Loucy (cell line): ENCODE data around the gene RILP.

Experiments
- H2AFZ ChIP-seq: fragments of 200-600 bp; sonication (generic); 2 replicates; pipeline ENCODE4 v1.6.0; 2016; ENCODE audit warnings: antibody characterized with exemption, mild to moderate bottlenecking, low read length, moderate library complexity
- H3F3A ChIP-seq: fragments of 200-600 bp; 2 replicates; pipeline ENCODE4 v1.6.0; 2016; ENCODE audit warnings: antibody characterized with exemption, low read depth, mild to moderate bottlenecking
- H3K27me3 ChIP-seq: fragments of 200-600 bp; sonication (generic); 2 replicates; pipeline ENCODE4 v1.6.1; 2014; ENCODE audit warnings: low read length, mild to moderate bottlenecking; ENCODE audit not compliant: insufficient read depth, poor library complexity, severe bottlenecking
- H3K36me3 ChIP-seq: fragments of 200-600 bp; sonication (generic); 2 replicates; pipeline ENCODE4 v1.6.1; 2016; ENCODE audit warnings: low read length; ENCODE audit not compliant: insufficient read depth
- H3K4me1 ChIP-seq: fragments of 200-600 bp; sonication (generic); 2 replicates; pipeline ENCODE4 v1.5.1; 2014; ENCODE audit warnings: low read length, mild to moderate bottlenecking; ENCODE audit not compliant: insufficient read depth, poor library complexity, severe bottlenecking
- H3K4me2 ChIP-seq: fragments of 200-600 bp; sonication (generic); 2 replicates; pipeline ENCODE4 v1.6.0; 2014; ENCODE audit warnings: antibody characterized with exemption, low read length, low read depth, mild to moderate bottlenecking; ENCODE audit not compliant: poor library complexity, severe bottlenecking
- H3K4me3 ChIP-seq: fragments of 200-600 bp; sonication (generic); 2 replicates; pipeline ENCODE4 v1.5.1; 2014; ENCODE audit warnings: low read length, mild to moderate bottlenecking, mixed read lengths; ENCODE audit not compliant: poor library complexity, severe bottlenecking
- H3K79me2 ChIP-seq: fragments of 200-600 bp; sonication (generic); 2 replicates; pipeline ENCODE4 v1.6.1; 2014; ENCODE audit warnings: low read length; ENCODE audit not compliant: insufficient read depth
- H3K9ac ChIP-seq: fragments of 200-600 bp; sonication (generic); 2 replicates; pipeline ENCODE4 v1.6.0; 2014; ENCODE audit warnings: mild to moderate bottlenecking, low read depth, low read length, moderate library complexity; ENCODE audit not compliant: poor library complexity, severe bottlenecking
- H3K9me2 ChIP-seq: fragments of 200-600 bp; sonication (generic); replicated peaks from 2 replicates; pipeline ENCODE4 v1.6.1; 2016; ENCODE audit warnings: low read depth, low read length, mixed read lengths
- H3K9me3 ChIP-seq: fragments of 200-600 bp; sonication (generic); 2 replicates; pipeline ENCODE4 v1.6.1; 2014; ENCODE audit warnings: mild to moderate bottlenecking, antibody characterized with exemption, low read length, low read depth; ENCODE audit not compliant: insufficient read depth
- H4K20me1 ChIP-seq: fragments of 200-600 bp; sonication (generic); 2 replicates; pipeline ENCODE4 v1.6.0; 2014; ENCODE audit warnings: antibody characterized with exemption, low read length, mild to moderate bottlenecking; ENCODE audit not compliant: insufficient read depth, poor library complexity, severe bottlenecking
- EZH2phosphoT487 ChIP-seq: fragments of 200-600 bp; IDR thresholded peaks from 2 replicates; pipeline ENCODE4 v1.6.1; 2018; ENCODE audit warnings: antibody characterized with exemption, mild to moderate bottlenecking, moderate library complexity, borderline replicate concordance
- TF ChIP-seq, protein P1 (sequence below): fragments of 200-600 bp; sonication (generic); conservative IDR thresholded peaks from 2 replicates; pipeline ENCODE4 v1.5.1; 2014; ENCODE audit warnings: mild to moderate bottlenecking, antibody characterized with exemption, low read length

Gene RILP

DNA sequence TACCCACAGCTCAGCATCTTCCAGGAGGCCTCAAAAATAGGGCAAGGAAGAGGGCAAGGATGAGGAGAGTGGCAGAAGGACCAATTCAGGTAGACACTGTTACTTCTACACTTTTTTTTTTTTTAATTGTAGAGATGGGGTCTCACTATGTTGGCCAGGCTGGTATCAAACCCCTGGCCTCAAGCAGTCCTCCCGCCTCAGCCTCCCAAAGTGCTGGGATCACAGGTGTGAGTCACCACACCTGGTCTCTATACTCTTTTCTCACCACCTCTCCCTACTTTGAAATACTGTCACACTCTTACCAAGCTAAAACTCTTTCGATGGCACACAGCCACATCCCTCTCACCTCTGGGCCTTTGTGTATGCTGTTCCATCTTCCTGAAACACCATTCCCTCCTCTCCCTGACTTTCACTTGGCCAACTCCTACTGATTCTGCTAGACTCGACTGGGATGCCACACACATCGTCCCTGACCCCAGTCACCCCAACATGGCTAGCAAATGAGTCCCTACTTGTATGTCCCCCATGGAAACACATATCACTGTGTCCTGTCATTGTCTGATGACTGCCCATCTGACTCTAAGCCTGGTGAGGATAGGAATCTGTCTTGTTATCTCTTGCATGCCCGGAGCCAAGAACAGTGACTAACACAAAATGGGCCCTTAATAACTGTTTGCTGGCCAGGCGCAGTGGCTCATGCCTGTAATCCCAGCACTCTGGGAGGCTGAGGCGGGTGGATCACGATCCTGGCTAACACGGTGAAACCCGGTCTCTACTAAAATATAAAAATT is 13.8 kb downstream of the RILP start:
- TF ChIP-seq, protein P1, sequence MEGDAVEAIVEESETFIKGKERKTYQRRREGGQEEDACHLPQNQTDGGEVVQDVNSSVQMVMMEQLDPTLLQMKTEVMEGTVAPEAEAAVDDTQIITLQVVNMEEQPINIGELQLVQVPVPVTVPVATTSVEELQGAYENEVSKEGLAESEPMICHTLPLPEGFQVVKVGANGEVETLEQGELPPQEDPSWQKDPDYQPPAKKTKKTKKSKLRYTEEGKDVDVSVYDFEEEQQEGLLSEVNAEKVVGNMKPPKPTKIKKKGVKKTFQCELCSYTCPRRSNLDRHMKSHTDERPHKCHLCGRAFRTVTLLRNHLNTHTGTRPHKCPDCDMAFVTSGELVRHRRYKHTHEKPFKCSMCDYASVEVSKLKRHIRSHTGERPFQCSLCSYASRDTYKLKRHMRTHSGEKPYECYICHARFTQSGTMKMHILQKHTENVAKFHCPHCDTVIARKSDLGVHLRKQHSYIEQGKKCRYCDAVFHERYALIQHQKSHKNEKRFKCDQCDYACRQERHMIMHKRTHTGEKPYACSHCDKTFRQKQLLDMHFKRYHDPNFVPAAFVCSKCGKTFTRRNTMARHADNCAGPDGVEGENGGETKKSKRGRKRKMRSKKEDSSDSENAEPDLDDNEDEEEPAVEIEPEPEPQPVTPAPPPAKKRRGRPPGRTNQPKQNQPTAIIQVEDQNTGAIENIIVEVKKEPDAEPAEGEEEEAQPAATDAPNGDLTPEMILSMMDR: no peak
- TF ChIP-seq EZH2phosphoT487: no peak
- Histone ChIP-seq H3K9ac (no peak overlapping the region), H4K20me1 (no peaks in the 10 kb centered on the region), H3K27me3 (no peaks in the 10 kb centered on the region), H3K9me3 (no peaks in the 10 kb centered on the region), H3K36me3 (no peaks in the 10 kb centered on the region), H3K4me2 (no peak overlapping the region), H3F3A (no peaks in the 10 kb centered on the region), H3K79me2 (no peaks in the 10 kb centered on the region), H2AFZ (no peak overlapping the region), H3K4me3 (no peak overlapping the region), H3K9me2 (no peaks in the 10 kb centered on the region), H3K4me1 (no peaks in the 10 kb centered on the region)

DNA sequence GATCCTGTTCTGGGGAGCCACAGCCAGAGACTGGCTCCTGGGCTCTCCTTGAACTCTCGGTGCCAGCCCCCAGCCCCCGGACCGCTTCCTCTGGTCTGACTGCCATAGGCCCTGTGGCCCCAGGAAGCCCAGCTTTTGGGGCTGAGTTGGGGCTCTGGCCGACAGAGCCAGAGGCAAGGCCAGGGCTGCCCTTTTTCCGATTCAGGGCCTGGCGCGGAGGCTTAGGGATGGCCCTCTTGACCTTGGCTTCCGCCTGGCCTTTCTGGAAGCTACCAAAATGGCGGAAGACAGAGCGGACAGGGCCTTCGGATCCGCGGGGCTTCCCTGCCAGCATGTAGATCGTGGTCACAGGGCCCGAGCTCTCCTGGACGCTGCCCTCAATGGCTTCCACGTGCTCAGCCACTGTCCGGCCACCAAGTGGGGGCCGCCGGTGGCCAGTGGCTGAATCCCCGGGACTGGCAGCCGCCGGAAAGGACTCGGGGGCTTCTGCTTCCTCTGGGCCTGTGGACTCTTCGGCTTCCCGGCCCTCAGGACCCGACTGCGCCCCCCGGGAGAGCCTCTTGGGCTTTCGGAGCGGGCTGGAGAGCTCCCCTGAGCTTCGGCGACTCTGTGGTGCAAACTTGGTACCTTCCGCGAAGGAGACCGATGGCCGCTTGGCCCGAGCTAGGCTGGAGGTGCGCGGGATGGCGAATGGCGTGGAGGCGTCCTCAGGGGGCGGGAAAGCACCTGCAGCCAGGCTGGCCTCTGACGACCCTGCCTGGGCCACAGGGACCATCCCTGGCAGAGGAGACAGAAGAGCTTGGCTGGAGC is 14.6 kb downstream of the RILP start:
- Histone ChIP-seq H3K79me2 (no peaks in the 10 kb centered on the region), H3K9me3 (no peaks in the 10 kb centered on the region), H3K27me3 (no peaks in the 10 kb centered on the region), H3K4me3 (no peak overlapping the region), H2AFZ (no peak overlapping the region), H3K4me2 (no peak overlapping the region), H4K20me1 (no peaks in the 10 kb centered on the region), H3K36me3 (no peaks in the 10 kb centered on the region), H3K9ac (no peak overlapping the region), H3K4me1 (no peaks in the 10 kb centered on the region), H3K9me2 (no peaks in the 10 kb centered on the region), H3F3A (no peaks in the 10 kb centered on the region)
- no peak for TF ChIP-seq EZH2phosphoT487
- TF ChIP-seq, protein P1: no peak

DNA sequence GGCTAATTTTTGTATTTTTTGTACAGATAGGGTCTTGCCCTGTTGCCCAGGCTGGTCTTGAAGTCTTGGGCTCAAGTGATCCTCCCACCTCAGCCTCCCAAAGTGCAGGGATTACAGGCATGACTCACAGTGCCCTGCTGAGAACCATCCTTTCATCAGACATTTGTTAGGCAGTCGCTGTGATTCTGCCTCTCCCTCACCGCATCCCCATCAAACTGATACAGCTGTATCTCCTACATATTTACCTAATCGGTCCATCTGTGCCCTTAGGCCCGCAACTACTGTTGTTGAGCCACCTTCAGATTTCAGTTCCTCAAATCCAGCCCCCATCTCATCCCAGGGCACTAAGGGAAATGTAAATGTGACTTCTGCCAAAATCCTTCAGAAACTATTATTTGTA is 19.0 kb downstream of the RILP start:
- Histone ChIP-seq H3K4me2 (no peak overlapping the region), H3K4me3 (no peak overlapping the region), H3K9me3 (no peaks in the 10 kb centered on the region), H2AFZ (no peak overlapping the region), H3K36me3 (no peaks in the 10 kb centered on the region), H3K9me2 (no peaks in the 10 kb centered on the region), H3F3A (peaks cover 3% of the 10 kb centered on the region; the same call in 1 of the 2 replicates), H4K20me1 (no peaks in the 10 kb centered on the region), H3K4me1 (peaks cover 30% of the 10 kb centered on the region), H3K9ac (no peak overlapping the region), H3K79me2 (peaks cover 25% of the 10 kb centered on the region; the same call in 1 of the 2 replicates), H3K27me3 (no peaks in the 10 kb centered on the region)
- TF ChIP-seq, protein P1: no peak
- no peak for TF ChIP-seq EZH2phosphoT487
